GM18499 (cell line): Measurements from ENCODE around the gene PIWIL1.

Experiments
- ATAC-seq: cut with Tn5 transposase; IDR thresholded peaks from one replicate; pipeline ENCODE4 v1.9.1; 2021; ENCODE audit warnings: moderate number of reproducible peaks; ENCODE audit not compliant: insufficient read depth, unreplicated experiment

The PIWIL1 gene

GRCh38 chr12:130421896-130422295 lies 84.2 kb downstream of the PIWIL1 start:
- no peak for ATAC-seq
